H9 (cell line): ENCODE measurements around the gene DTX4. TPM values are rescaled to one million over a fixed set of nuclear protein-coding genes. Genes with fewer than 3 reads are reported as not detected.

Source experiments
- DNase-seq: peaks from one replicate; pipeline ENCODE4 v3.0.0-alpha.2; 2017
- H2AFZ ChIP-seq: one replicate; pipeline ENCODE4 v1.6.1; 2013; ENCODE audit warnings: mild to moderate bottlenecking, low read length, control low read depth, moderate library complexity
- H2AK5ac ChIP-seq: 2 replicates; pipeline ENCODE4 v1.6.1; 2013; ENCODE audit warnings: low read length, control low read depth, mixed read lengths; ENCODE audit not compliant: insufficient read length
- H2BK120ac ChIP-seq: one replicate; pipeline ENCODE4 v1.6.1; 2013; ENCODE audit warnings: low read depth, mild to moderate bottlenecking, low read length, control low read depth, inconsistent platforms; ENCODE audit not compliant: poor library complexity, severe bottlenecking
- H2BK12ac ChIP-seq: 2 replicates; pipeline ENCODE4 v1.6.1; 2013; ENCODE audit warnings: low read length, control low read depth, mixed read lengths, low read depth; ENCODE audit not compliant: insufficient read length
- H2BK15ac ChIP-seq: 2 replicates; pipeline ENCODE4 v1.6.1; 2013; ENCODE audit warnings: low read depth, low read length, control low read depth
- H2BK20ac ChIP-seq: one replicate; pipeline ENCODE4 v1.6.1; 2013; ENCODE audit warnings: low read depth, mild to moderate bottlenecking, low read length, control low read depth, inconsistent platforms; ENCODE audit not compliant: poor library complexity, severe bottlenecking
- H2BK5ac ChIP-seq: 2 replicates; pipeline ENCODE4 v1.6.1; 2013; ENCODE audit warnings: low read length, control low read depth, mixed read lengths; ENCODE audit not compliant: insufficient read length
- H3K14ac ChIP-seq: 2 replicates; pipeline ENCODE4 v1.6.1; 2013; ENCODE audit warnings: low read length, control low read depth; ENCODE audit not compliant: insufficient read depth
- H3K18ac ChIP-seq: 2 replicates; pipeline ENCODE4 v1.6.1; 2013; ENCODE audit warnings: low read depth, mild to moderate bottlenecking, mixed read lengths, low read length, control low read depth; ENCODE audit not compliant: insufficient read length
- H3K23ac ChIP-seq: 2 replicates; pipeline ENCODE4 v1.6.1; 2013; ENCODE audit warnings: low read length, control low read depth, mixed read lengths, low read depth; ENCODE audit not compliant: insufficient read length
- H3K23me2 ChIP-seq: 2 replicates; pipeline ENCODE4 v1.6.1; 2013; ENCODE audit warnings: low read depth, mild to moderate bottlenecking, mixed read lengths, low read length, control low read depth; ENCODE audit not compliant: insufficient read length, poor library complexity, severe bottlenecking
- H3K27ac ChIP-seq: 2 replicates; pipeline ENCODE4 v1.5.1; 2013; ENCODE audit warnings: low read length, control low read depth, mixed read lengths, low read depth; ENCODE audit not compliant: insufficient read length
- H3K27me3 ChIP-seq: 2 replicates; pipeline ENCODE4 v1.6.1; 2013; ENCODE audit warnings: low read length, control low read depth, inconsistent platforms; ENCODE audit not compliant: insufficient read depth
- H3K4ac ChIP-seq: 2 replicates; pipeline ENCODE4 v1.6.1; 2013; ENCODE audit warnings: low read depth, mild to moderate bottlenecking, control low read depth, inconsistent platforms, low read length, moderate library complexity
- H3K4me1 ChIP-seq: 2 replicates; pipeline ENCODE4 v1.6.1; 2013; ENCODE audit warnings: low read length, control low read depth, inconsistent platforms; ENCODE audit not compliant: insufficient read depth
- H3K4me2 ChIP-seq: 2 replicates; pipeline ENCODE4 v1.6.1; 2013; ENCODE audit warnings: low read length, control low read depth, mixed read lengths; ENCODE audit not compliant: insufficient read length, insufficient read depth
- H3K56ac ChIP-seq: 2 replicates; pipeline ENCODE4 v1.6.1; 2013; ENCODE audit warnings: low read depth, mild to moderate bottlenecking, mixed read lengths, low read length, control low read depth; ENCODE audit not compliant: insufficient read length
- H3K79me1 ChIP-seq: 2 replicates; pipeline ENCODE4 v1.6.1; 2013; ENCODE audit warnings: low read depth, mild to moderate bottlenecking, moderate library complexity, low read length, control low read depth, inconsistent platforms; ENCODE audit not compliant: insufficient read depth, poor library complexity, severe bottlenecking
- H3K79me2 ChIP-seq: 2 replicates; pipeline ENCODE4 v1.6.1; 2013; ENCODE audit warnings: low read length, control low read depth, inconsistent platforms; ENCODE audit not compliant: insufficient read depth
- H3K9ac ChIP-seq: 2 replicates; pipeline ENCODE4 v1.6.1; 2013; ENCODE audit warnings: low read length, control low read depth, mixed read lengths; ENCODE audit not compliant: insufficient read length; ENCODE audit errors: extremely low read depth
- H3K9me3 ChIP-seq: one replicate; pipeline ENCODE4 v1.6.1; 2013; ENCODE audit warnings: low read depth, low read length, inconsistent platforms; ENCODE audit not compliant: control insufficient read depth
- H3T11ph ChIP-seq: one replicate; pipeline ENCODE4 v1.6.1; 2013; ENCODE audit warnings: mild to moderate bottlenecking, low read length, control low read depth, inconsistent platforms
- H4K20me1 ChIP-seq: one replicate; pipeline ENCODE4 v1.6.1; 2013; ENCODE audit not compliant: control insufficient read depth, insufficient read length, insufficient read depth
- H4K5ac ChIP-seq: 2 replicates; pipeline ENCODE4 v1.6.1; 2013; ENCODE audit warnings: low read depth, mild to moderate bottlenecking, mixed read lengths, low read length, control low read depth; ENCODE audit not compliant: insufficient read length
- H4K8ac ChIP-seq: replicated peaks from 2 replicates; pipeline ENCODE4 v1.6.1; 2013; ENCODE audit warnings: low read length, control low read depth, mixed read lengths, low read depth; ENCODE audit not compliant: insufficient read length
- H4K91ac ChIP-seq: 2 replicates; pipeline ENCODE4 v1.6.1; 2013; ENCODE audit warnings: low read depth, mild to moderate bottlenecking, moderate library complexity, mixed read lengths, low read length, control low read depth; ENCODE audit not compliant: insufficient read length
- H3K27ac Mint-ChIP-seq, 3 experiments: 2 replicates in 2 of 3; 3 replicates in 1 of 3; pipeline ENCODE4 v1.8.0; 2020 to 2021; ENCODE audit warnings: mixed read lengths in 3 of 3, mild to moderate bottlenecking in 1 of 3, moderate library complexity in 1 of 3
- H3K27me3 Mint-ChIP-seq: 2 replicates; pipeline ENCODE4 v1.8.0; 2021; ENCODE audit warnings: low read depth, mild to moderate bottlenecking, moderate library complexity, mixed read lengths
- H3K36me3 Mint-ChIP-seq, 3 experiments: 2 replicates in 2 of 3; 3 replicates in 1 of 3; pipeline ENCODE4 v1.8.0; 2020 to 2021; ENCODE audit warnings: low read depth in 3 of 3, mixed read lengths in 3 of 3; ENCODE audit not compliant: insufficient read depth in 1 of 3
- H3K4me1 Mint-ChIP-seq, 2 experiments: 2 replicates each; pipeline ENCODE4 v1.8.0; 2020; ENCODE audit warnings: mixed read lengths in 2 of 2
- H3K4me3 Mint-ChIP-seq, 2 experiments: 2 replicates in 1 of 2; 3 replicates in 1 of 2; pipeline ENCODE4 v1.8.0; 2020 to 2021; ENCODE audit warnings: mild to moderate bottlenecking in 2 of 2, mixed read lengths in 2 of 2, moderate library complexity in 1 of 2
- H3K9me3 Mint-ChIP-seq, 2 experiments: 2 replicates in 1 of 2; 3 replicates in 1 of 2; pipeline ENCODE4 v1.8.0; 2020; ENCODE audit warnings: mild to moderate bottlenecking in 2 of 2, mixed read lengths in 2 of 2, moderate library complexity in 1 of 2
- CTCF ChIP-seq: fragments of 200-600 bp; sonication (generic); conservative IDR thresholded peaks from 3 replicates; pipeline ENCODE4 v1.8.0; 2021; ENCODE audit warnings: antibody characterized with exemption, mild to moderate bottlenecking
- WGBS: extraction: QIAGEN DNeasy Blood & Tissue Kit; methylation state at CpG from one replicate; pipeline ENCODE4 v1.1.7; 2013; ENCODE audit warnings: missing lambda C conversion rate, low lambda C conversion rate, mixed read lengths; ENCODE audit not compliant: insufficient read length; ENCODE audit errors: extremely low coverage; 5-methylcytosine and 5-hydroxymethylcytosine counted together
- total RNA-seq: library from RNA; stranded (reverse); gene quantifications from 2 replicates; pipeline ENCODE4 v1.2.1, GENCODE V29; 2021

DTX4 gene
- total RNA-seq, 1 experiment from 2014 or later: 13.0 TPM

GRCh38 chr11:59196777-59197176 lies 24.8 kb downstream of the DTX4 start:
- Histone ChIP-seq H2BK12ac (no peak overlapping the region), H4K91ac (no peak overlapping the region), H2AFZ (no peak overlapping the region), H3K4me1 (no peaks in the 10 kb centered on the region), H3K14ac (no peak overlapping the region), H3K27ac (no peak overlapping the region), H3K27me3 (no peaks in the 10 kb centered on the region), H4K5ac (no peak overlapping the region), H2BK120ac (no peak overlapping the region), H2BK20ac (no peak overlapping the region), H2BK5ac (no peak overlapping the region), H3K4me2 (no peak overlapping the region), H3K79me1 (no peaks in the 10 kb centered on the region), H3K79me2 (no peaks in the 10 kb centered on the region; the same call in 1 of the 2 replicates), H3K23me2 (no peaks in the 10 kb centered on the region), H3T11ph (no peak overlapping the region), H3K56ac (no peak overlapping the region), H3K9me3 (peaks cover 6% of the 10 kb centered on the region), H3K18ac (no peak overlapping the region), H3K9ac (no peak overlapping the region), H3K4ac (no peak overlapping the region), H4K20me1 (no peaks in the 10 kb centered on the region), H2AK5ac (no peak overlapping the region), H3K23ac (no peak overlapping the region), H2BK15ac (no peak overlapping the region), H4K8ac (no peak overlapping the region)
- H3K4me1 Mint-ChIP-seq: peaks cover 2 to 3% of the 10 kb centered on the region in 2 experiments; a peak in 2 of 4 replicates
- H3K36me3 Mint-ChIP-seq: peaks cover 48 to 88% (median 51%) of the 10 kb centered on the region in 3 experiments
- no peak overlapping the region for H3K4me3 Mint-ChIP-seq
- no CpG with 5 or more reads among the region's 2 CpGs for WGBS
- H3K27me3 Mint-ChIP-seq: no peaks in the 10 kb centered on the region
- no peak for TF ChIP-seq CTCF
- peaks cover 0 to 4% of the 10 kb centered on the region in 2 experiments; a peak in 3 of 5 replicates for H3K9me3 Mint-ChIP-seq
- DNase-seq: no peak
- H3K27ac Mint-ChIP-seq: no peak overlapping the region
